PFSK-1 (cell line): Measurements from ENCODE around the gene VOPP1.

Source experiments
- FOXP2 ChIP-seq: optimal IDR thresholded peaks from 2 replicates; pipeline ENCODE3; 2011; ENCODE audit warnings: borderline replicate concordance, control low read depth, inconsistent platforms; ENCODE audit not compliant: insufficient read depth; ENCODE audit errors: extremely low read length, extremely low read depth
- POLR2AphosphoS5 ChIP-seq: IDR thresholded peaks from 2 replicates; pipeline ENCODE4 v1.6.1; 2012; ENCODE audit warnings: low read depth, mild to moderate bottlenecking, control low read depth, low read length, moderate library complexity
- SIN3A ChIP-seq: IDR thresholded peaks from 2 replicates; pipeline ENCODE4 v1.6.1; 2012; ENCODE audit warnings: mild to moderate bottlenecking, low read length, moderate library complexity, borderline replicate concordance; ENCODE audit not compliant: insufficient read depth
- TAF1 ChIP-seq: IDR thresholded peaks from 2 replicates; pipeline ENCODE4 v1.6.1; 2012; ENCODE audit warnings: low read length, control low read depth, borderline replicate concordance; ENCODE audit not compliant: insufficient read depth
- TF ChIP-seq, protein P1 (sequence below), 2 experiments: IDR thresholded peaks; 2 replicates each; pipeline versions ENCODE4 v1.6.1 to v1.8.0; 2011 to 2012; ENCODE audit warnings: low read depth in 2 of 2, low read length in 2 of 2, control low read depth in 1 of 2, inconsistent platforms in 1 of 2, mild to moderate bottlenecking in 1 of 2, moderate library complexity in 1 of 2; ENCODE audit not compliant: insufficient read depth in 1 of 2

DNA sequence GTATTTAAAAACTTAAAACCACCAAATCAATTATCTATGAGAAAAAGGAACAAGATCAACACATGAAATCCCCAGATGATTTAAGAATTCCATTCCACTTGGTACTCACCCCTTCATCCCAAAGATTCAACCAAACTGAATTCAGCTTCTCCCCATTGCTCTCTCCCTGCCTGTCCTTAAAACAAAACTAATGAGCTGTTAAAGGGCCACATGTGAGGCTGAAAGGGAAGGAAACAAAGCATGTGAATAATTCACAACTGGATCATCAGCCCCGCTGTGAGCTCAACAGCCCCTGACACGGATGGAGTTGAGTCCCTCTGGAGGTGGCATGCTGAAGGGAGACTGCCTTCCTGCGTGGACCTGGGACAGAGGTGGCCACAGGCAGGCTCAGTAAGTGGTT is 32.9 kb downstream of the VOPP1 start:
- TF ChIP-seq FOXP2 (no peak), POLR2AphosphoS5 (no peak), SIN3A (no peak), TAF1 (no peak)
- TF ChIP-seq, protein P1, sequence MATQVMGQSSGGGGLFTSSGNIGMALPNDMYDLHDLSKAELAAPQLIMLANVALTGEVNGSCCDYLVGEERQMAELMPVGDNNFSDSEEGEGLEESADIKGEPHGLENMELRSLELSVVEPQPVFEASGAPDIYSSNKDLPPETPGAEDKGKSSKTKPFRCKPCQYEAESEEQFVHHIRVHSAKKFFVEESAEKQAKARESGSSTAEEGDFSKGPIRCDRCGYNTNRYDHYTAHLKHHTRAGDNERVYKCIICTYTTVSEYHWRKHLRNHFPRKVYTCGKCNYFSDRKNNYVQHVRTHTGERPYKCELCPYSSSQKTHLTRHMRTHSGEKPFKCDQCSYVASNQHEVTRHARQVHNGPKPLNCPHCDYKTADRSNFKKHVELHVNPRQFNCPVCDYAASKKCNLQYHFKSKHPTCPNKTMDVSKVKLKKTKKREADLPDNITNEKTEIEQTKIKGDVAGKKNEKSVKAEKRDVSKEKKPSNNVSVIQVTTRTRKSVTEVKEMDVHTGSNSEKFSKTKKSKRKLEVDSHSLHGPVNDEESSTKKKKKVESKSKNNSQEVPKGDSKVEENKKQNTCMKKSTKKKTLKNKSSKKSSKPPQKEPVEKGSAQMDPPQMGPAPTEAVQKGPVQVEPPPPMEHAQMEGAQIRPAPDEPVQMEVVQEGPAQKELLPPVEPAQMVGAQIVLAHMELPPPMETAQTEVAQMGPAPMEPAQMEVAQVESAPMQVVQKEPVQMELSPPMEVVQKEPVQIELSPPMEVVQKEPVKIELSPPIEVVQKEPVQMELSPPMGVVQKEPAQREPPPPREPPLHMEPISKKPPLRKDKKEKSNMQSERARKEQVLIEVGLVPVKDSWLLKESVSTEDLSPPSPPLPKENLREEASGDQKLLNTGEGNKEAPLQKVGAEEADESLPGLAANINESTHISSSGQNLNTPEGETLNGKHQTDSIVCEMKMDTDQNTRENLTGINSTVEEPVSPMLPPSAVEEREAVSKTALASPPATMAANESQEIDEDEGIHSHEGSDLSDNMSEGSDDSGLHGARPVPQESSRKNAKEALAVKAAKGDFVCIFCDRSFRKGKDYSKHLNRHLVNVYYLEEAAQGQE (IDR thresholded peaks at IDR 0.05; ENCODE audit: insufficient read depth in 1 of 2, low read depth in 2 of 2, low read length in 2 of 2): no peak
